ENCODE results near the gene C1QTNF4. TPM values are rescaled to one million over a fixed set of nuclear protein-coding genes. Genes with fewer than 3 reads are reported as not detected.

C1QTNF4 gene
- total RNA-seq, 1 experiment from 2014 or later = 5.7 TPM

- Histone ChIP-seq H3K9me3 (ENCODE audit: control insufficient read depth, low read depth, low read length) (no peaks in the 10 kb centered on the region), H3T11ph (ENCODE audit: low read length) (no peak overlapping the region), H3K4me1 (ENCODE audit: insufficient read depth, low read length) (no peaks in the 10 kb centered on the region; the same call in none of the 2 replicates), H3K23ac (ENCODE audit: insufficient read length, low read depth, low read length) (no peak overlapping the region), H4K5ac (ENCODE audit: insufficient read length, low read depth, low read length) (no peak overlapping the region), H2BK15ac (ENCODE audit: low read depth, low read length) (no peak overlapping the region), H3K27me3 (ENCODE audit: insufficient read depth, low read length) (no peaks in the 10 kb centered on the region), H4K20me1 (ENCODE audit: control insufficient read depth, insufficient read depth, insufficient read length) (no peaks in the 10 kb centered on the region), H2AK5ac (ENCODE audit: insufficient read length, low read length) (no peak overlapping the region), H3K79me2 (ENCODE audit: insufficient read depth, low read length) (peaks cover 7% of the 10 kb centered on the region; the same call in 1 of the 2 replicates), H2BK20ac (ENCODE audit: low read depth, low read length, poor library complexity, severe bottlenecking) (no peak overlapping the region), H2AFZ (ENCODE audit: low read length) (no peak overlapping the region), H2BK5ac (ENCODE audit: insufficient read length, low read length) (no peak overlapping the region), H3K27ac (ENCODE audit: insufficient read length, low read depth, low read length) (no peak overlapping the region), H2BK120ac (ENCODE audit: low read depth, low read length, poor library complexity, severe bottlenecking) (no peak overlapping the region), H3K23me2 (ENCODE audit: insufficient read length, low read depth, low read length, poor library complexity, severe bottlenecking) (peaks cover 4% of the 10 kb centered on the region), H3K9ac (ENCODE audit: extremely low read depth, insufficient read length, low read length) (no peak overlapping the region), H4K8ac (replicated peaks; ENCODE audit: insufficient read length, low read depth, low read length) (no peak overlapping the region), H3K4ac (ENCODE audit: low read depth, low read length) (no peak overlapping the region), H3K14ac (ENCODE audit: insufficient read depth, low read length) (no peak overlapping the region), H3K4me2 (ENCODE audit: insufficient read depth, insufficient read length, low read length) (no peak overlapping the region), H3K18ac (ENCODE audit: insufficient read length, low read depth, low read length) (no peak overlapping the region), H3K79me1 (ENCODE audit: insufficient read depth, low read depth, low read length, poor library complexity, severe bottlenecking) (peaks cover 6% of the 10 kb centered on the region), H2BK12ac (ENCODE audit: insufficient read length, low read depth, low read length) (no peak overlapping the region), H3K56ac (ENCODE audit: insufficient read length, low read depth, low read length) (no peak overlapping the region), H4K91ac (ENCODE audit: insufficient read length, low read depth, low read length) (no peak overlapping the region)
- Mint-ChIP-seq H3K27ac (no peak overlapping the region), H3K27me3 (ENCODE audit: low read depth) (no peaks in the 10 kb centered on the region; the same call in 1 of the 2 replicates), H3K9me3 (peaks cover 0 to 3% of the 10 kb centered on the region in 2 experiments; a peak in 2 of 5 replicates), H3K36me3 (ENCODE audit: insufficient read depth in 1 of 3, low read depth in 3 of 3) (peaks cover 39 to 55% (median 44%) of the 10 kb centered on the region in 3 experiments), H3K4me1 (peaks cover 7% of the 10 kb centered on the region in 2 experiments; a peak in 2 of 4 replicates), H3K4me3 (no peak overlapping the region)
- no peak for TF ChIP-seq CTCF (conservative IDR thresholded peaks at IDR 0.05)
- no peak for DNase-seq
- no CpG with 5 or more reads among the region's 5 CpGs for WGBS (ENCODE audit: extremely low coverage, insufficient read length, low lambda C conversion rate)
Measured at GRCh38 chr11:47583844-47584243, 10.4 kb downstream of the C1QTNF4 start.

All from H9 (cell line).